Osteocyte (in vitro differentiated cells): ENCODE data around the gene NPY4R2. TPM values are rescaled to one million over a fixed set of nuclear protein-coding genes. Genes with fewer than 3 reads are reported as not detected.
"Not testable (repeated sequence)": the region's sequence is repeated elsewhere in the genome, so short reads cannot be mapped to it uniquely, and the experiment has no call there.

ENCODE experiments used
- DNase-seq: peaks from one replicate; pipeline ENCODE4 v3.0.0; 2021; ENCODE audit warnings: mixed read lengths; ENCODE audit not compliant: unreplicated experiment; ENCODE audit errors: extremely low spot score
- H3K27ac Mint-ChIP-seq: one replicate; pipeline ENCODE4 v1.8.0; 2021; ENCODE audit warnings: mild to moderate bottlenecking, mixed read lengths; ENCODE audit not compliant: unreplicated experiment
- H3K27me3 Mint-ChIP-seq: one replicate; pipeline ENCODE4 v1.8.0; 2021; ENCODE audit warnings: mixed read lengths; ENCODE audit not compliant: unreplicated experiment
- H3K36me3 Mint-ChIP-seq: one replicate; pipeline ENCODE4 v1.8.0; 2021; ENCODE audit warnings: mixed read lengths; ENCODE audit not compliant: unreplicated experiment
- H3K4me1 Mint-ChIP-seq: one replicate; pipeline ENCODE4 v1.8.0; 2021; ENCODE audit warnings: mixed read lengths; ENCODE audit not compliant: unreplicated experiment
- H3K4me3 Mint-ChIP-seq: one replicate; pipeline ENCODE4 v1.8.0; 2021; ENCODE audit warnings: mild to moderate bottlenecking, moderate library complexity, mixed read lengths; ENCODE audit not compliant: unreplicated experiment
- H3K9me3 Mint-ChIP-seq: one replicate; pipeline ENCODE4 v1.8.0; 2021; ENCODE audit warnings: mixed read lengths; ENCODE audit not compliant: unreplicated experiment
- total RNA-seq: library from RNA; stranded (reverse); gene quantifications from 2 replicates; pipeline ENCODE4 v1.2.1, GENCODE V29; 2021

The NPY4R2 gene
- total RNA-seq, 1 donor from 2014 or later = not detected

- DNase-seq, H3K27ac Mint-ChIP-seq, H3K27me3 Mint-ChIP-seq, H3K36me3 Mint-ChIP-seq, H3K9me3 Mint-ChIP-seq, H3K4me3 Mint-ChIP-seq, H3K4me1 Mint-ChIP-seq: not testable (repeated sequence)
These were observed 50.5 kb downstream of the NPY4R2 start for GRCh38 chr10:47968988-47969387.

GRCh38 chr10:47970047-47970446 lies 51.6 kb downstream of the NPY4R2 start:
- H3K9me3 Mint-ChIP-seq, DNase-seq, H3K27me3 Mint-ChIP-seq, H3K4me3 Mint-ChIP-seq, H3K36me3 Mint-ChIP-seq, H3K4me1 Mint-ChIP-seq, H3K27ac Mint-ChIP-seq: not testable (repeated sequence)

GRCh38 chr10:47971598-47971997 lies 53.1 kb downstream of the NPY4R2 start:
- not testable (repeated sequence) for H3K4me1 Mint-ChIP-seq, H3K27ac Mint-ChIP-seq, H3K4me3 Mint-ChIP-seq, DNase-seq, H3K9me3 Mint-ChIP-seq, H3K27me3 Mint-ChIP-seq, H3K36me3 Mint-ChIP-seq

DNA sequence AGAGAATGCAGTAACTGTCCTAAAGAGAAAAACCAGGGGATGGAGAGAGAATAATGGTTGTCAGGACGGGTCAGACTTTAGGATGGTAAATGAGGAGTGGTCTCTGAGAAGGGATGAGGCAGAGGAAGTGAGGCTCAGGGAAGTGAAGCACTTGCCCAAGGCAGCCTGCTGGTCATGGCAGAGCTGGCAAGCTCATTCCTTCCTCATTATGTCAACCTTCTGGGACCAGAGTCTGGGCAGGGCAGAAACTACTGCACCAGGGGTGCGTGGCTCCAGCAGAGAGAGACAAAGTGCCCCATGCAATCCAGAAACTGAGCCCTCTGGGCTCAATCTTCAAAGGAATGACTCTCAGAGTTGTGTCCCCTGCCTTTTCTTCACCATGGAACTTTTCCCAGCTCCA lies 53.6 kb downstream of the NPY4R2 start:
- DNase-seq, H3K27ac Mint-ChIP-seq, H3K27me3 Mint-ChIP-seq, H3K36me3 Mint-ChIP-seq, H3K4me1 Mint-ChIP-seq, H3K9me3 Mint-ChIP-seq, H3K4me3 Mint-ChIP-seq: not testable (repeated sequence)

Other genes starting within 250 kb of the NPY4R2 start
- 10.5 and 10.9 TPM in 2 replicates for gene SYT15B, start 155.1 kb upstream of the NPY4R2 start, total RNA-seq
- not detected in 2 replicates for gene FAM25C, start 81.1 kb downstream of the NPY4R2 start, total RNA-seq